ENCODE data around the gene USP30. TPM values are rescaled to one million over a fixed set of nuclear protein-coding genes. Genes with fewer than 3 reads are reported as not detected.

USP30 gene
- total and polyA plus RNA-seq, 9 of the 15 experiments (the other 6 are each of a cell fraction or from before 2014, with no cell fraction given): 1.4 to 15.2 (median 7.0) TPM

DNA sequence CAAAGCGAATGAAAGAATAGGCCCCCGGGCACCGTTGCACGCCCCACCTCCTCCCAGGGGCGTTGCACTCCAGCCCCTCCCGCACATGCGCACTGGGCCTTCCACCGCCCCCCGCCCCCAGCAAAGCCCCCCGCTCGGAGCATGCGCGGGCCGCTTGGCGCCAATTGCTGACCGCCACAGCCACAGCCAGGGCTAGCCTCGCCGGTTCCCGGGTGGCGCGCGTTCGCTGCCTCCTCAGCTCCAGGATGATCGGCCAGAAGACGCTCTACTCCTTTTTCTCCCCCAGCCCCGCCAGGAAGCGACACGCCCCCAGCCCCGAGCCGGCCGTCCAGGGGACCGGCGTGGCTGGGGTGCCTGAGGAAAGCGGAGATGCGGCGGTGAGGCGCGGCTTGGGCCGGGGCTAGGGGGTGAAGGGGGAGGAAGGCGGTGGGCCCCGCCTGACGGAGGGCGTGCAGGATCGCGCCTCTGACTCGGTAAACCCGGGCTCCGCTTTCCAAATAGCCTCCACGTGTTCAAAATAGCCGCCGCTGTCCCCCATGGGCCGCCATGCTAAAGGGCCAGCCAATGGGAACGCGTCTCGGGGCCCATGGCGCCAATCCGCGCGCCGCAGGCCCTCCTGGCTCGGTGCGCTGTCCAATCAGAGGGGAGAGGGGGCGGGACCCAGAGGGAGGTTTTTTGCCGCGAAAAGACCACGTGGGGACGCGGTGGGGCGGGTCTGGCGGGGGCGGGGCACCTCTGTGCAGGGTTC is 45.2 kb downstream of the USP30 start, which contains the start of gene UNG (continued):
- TF ChIP-seq, protein P1, sequence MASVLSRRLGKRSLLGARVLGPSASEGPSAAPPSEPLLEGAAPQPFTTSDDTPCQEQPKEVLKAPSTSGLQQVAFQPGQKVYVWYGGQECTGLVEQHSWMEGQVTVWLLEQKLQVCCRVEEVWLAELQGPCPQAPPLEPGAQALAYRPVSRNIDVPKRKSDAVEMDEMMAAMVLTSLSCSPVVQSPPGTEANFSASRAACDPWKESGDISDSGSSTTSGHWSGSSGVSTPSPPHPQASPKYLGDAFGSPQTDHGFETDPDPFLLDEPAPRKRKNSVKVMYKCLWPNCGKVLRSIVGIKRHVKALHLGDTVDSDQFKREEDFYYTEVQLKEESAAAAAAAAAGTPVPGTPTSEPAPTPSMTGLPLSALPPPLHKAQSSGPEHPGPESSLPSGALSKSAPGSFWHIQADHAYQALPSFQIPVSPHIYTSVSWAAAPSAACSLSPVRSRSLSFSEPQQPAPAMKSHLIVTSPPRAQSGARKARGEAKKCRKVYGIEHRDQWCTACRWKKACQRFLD (CRISPR knock-in tag; IDR thresholded peaks at IDR 0.05): 0 out of 2 replicates have a peak, but pooled peaks have one; percentile 25
- peak; percentile 51 for TF ChIP-seq TAF1 (IDR thresholded peaks at IDR 0.05; ENCODE audit: control insufficient read depth, extremely low read depth, insufficient read depth, low read length, severe bottlenecking)
- TF ChIP-seq EGR1 (conservative IDR thresholded peaks at IDR 0.05): peak; percentile 62
- TF ChIP-seq ILF3 (IDR thresholded peaks at IDR 0.05; ENCODE audit: borderline replicate concordance): no peak
- peak; percentile 67 for TF ChIP-seq SIN3B (IDR thresholded peaks at IDR 0.05; ENCODE audit: low read depth)
- peak; percentile 6; the same call in 1 of the 2 replicates for TF ChIP-seq CXXC5 (CRISPR knock-in tag; IDR thresholded peaks at IDR 0.05)
- no peak for TF ChIP-seq NR2C1 (IDR thresholded peaks at IDR 0.05)
- TF ChIP-seq NR2C1 (tag; IDR thresholded peaks at IDR 0.05): no peak
- peak; percentile 73; the same call in 1 of the 2 replicates for TF ChIP-seq ETS1 (conservative IDR thresholded peaks at IDR 0.05; ENCODE audit: control insufficient read depth, low read depth, low read length)
- peak; percentile 80 for TF ChIP-seq RBFOX2 (IDR thresholded peaks at IDR 0.05; ENCODE audit: low read depth, low read length)
- TF ChIP-seq CHD2 (IDR thresholded peaks at IDR 0.05; ENCODE audit: low read depth, low read length): peak; percentile 84
- TF ChIP-seq PML (IDR thresholded peaks at IDR 0.05; ENCODE audit: low read length): peak; percentile 45; the same call in 1 of the 2 replicates
- 0 out of 2 replicates have a peak, but pooled peaks have one; percentile 83 for TF ChIP-seq TGIF2 (CRISPR knock-in tag; IDR thresholded peaks at IDR 0.05)
- TF ChIP-seq CEBPZ (IDR thresholded peaks at IDR 0.05; ENCODE audit: borderline replicate concordance, low read depth, low read length): peak; percentile 58; the same call in 1 of the 2 replicates
- TF ChIP-seq C11orf30 (IDR thresholded peaks at IDR 0.05; ENCODE audit: low read depth): peak; percentile 39; the same call in 1 of the 2 replicates
- TF ChIP-seq, protein P2, sequence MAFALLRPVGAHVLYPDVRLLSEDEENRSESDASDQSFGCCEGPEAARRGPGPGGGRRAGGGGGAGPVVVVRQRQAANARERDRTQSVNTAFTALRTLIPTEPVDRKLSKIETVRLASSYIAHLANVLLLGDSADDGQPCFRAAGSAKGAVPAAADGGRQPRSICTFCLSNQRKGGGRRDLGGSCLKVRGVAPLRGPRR (CRISPR knock-in tag; IDR thresholded peaks at IDR 0.05): no peak
- TF ChIP-seq KDM2B (CRISPR knock-in tag; IDR thresholded peaks at IDR 0.05): no peak
- TF ChIP-seq HMGN3 (IDR thresholded peaks at IDR 0.05; ENCODE audit: borderline replicate concordance, extremely low read depth, insufficient read length, low read depth, low read length): peak; percentile 37
- peak; percentile 54 for TF ChIP-seq ATF7 (IDR thresholded peaks at IDR 0.05)

All from K562 (cell line).